ENCODE results near the gene FCHSD2. TPM values are rescaled to one million over a fixed set of nuclear protein-coding genes. Genes with fewer than 3 reads are reported as not detected.

FCHSD2 gene
- total RNA-seq, 1 experiment from 2014 or later, result 7.1 TPM

DNA sequence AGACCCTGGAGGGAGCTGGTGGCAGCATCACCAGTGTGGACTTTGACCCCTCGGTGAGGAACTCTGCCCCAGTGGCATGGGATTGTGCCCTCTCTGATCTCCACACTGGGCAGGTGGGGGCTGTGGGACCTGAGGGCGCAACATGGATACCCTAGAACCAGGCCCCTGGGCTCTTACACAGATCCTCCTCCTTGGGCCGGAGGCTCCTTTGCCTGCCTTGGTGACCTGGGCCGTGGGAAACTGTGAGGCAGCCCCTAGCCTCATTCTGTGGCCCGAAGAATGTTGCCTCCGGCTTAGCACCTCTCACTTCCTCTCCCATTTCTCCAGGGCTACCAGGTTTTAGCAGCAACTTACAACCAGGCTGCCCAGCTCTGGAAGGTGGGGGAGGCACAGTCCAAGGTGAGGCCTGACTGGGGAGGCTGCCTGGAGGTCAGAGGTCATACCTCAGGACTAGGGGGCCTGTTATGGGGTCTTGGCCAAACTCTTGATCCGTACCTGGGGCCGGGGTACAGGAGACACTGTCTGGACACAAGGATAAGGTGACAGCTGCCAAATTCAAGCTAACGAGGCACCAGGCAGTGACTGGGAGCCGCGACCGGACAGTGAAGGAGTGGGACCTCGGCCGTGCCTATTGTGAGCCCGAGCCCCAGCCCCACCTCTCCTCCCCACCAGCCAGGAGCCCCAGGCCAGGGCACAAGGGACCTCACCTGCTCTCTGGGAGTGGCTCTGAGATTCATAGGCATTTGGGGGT, 315.8 kb downstream of the FCHSD2 start:
- no TSS peak for BruUV-seq (replicated peaks)
- intact Hi-C loops (cut with micrococcal nuclease), result no loop called here
- no peak overlapping the region for H2AFZ ChIP-seq (ENCODE audit: low read length)
- DNase-seq (no peak), ATAC-seq (no peak)
- H3K4me1 ChIP-seq (ENCODE audit: insufficient read depth, low read length), result peaks cover 6% of the 10 kb centered on the region
- no peaks in the 10 kb centered on the region for H3K27me3 ChIP-seq (ENCODE audit: low read length)
- no peak overlapping the region for H3K4me2 ChIP-seq (ENCODE audit: low read length)
- H3K79me2 ChIP-seq (ENCODE audit: low read length), result no peaks in the 10 kb centered on the region
- H3K9me3 ChIP-seq (ENCODE audit: low read length), result no peaks in the 10 kb centered on the region
- no peak overlapping the region for H3K27ac ChIP-seq (ENCODE audit: low read length)
- TF ChIP-seq EZH2phosphoT487 (IDR thresholded peaks at IDR 0.05; ENCODE audit: borderline replicate concordance, low read length) (no peak), EZH2 (IDR thresholded peaks at IDR 0.05; ENCODE audit: low read length, unreplicated experiment) (no peak)
- TF ChIP-seq, protein P1, sequence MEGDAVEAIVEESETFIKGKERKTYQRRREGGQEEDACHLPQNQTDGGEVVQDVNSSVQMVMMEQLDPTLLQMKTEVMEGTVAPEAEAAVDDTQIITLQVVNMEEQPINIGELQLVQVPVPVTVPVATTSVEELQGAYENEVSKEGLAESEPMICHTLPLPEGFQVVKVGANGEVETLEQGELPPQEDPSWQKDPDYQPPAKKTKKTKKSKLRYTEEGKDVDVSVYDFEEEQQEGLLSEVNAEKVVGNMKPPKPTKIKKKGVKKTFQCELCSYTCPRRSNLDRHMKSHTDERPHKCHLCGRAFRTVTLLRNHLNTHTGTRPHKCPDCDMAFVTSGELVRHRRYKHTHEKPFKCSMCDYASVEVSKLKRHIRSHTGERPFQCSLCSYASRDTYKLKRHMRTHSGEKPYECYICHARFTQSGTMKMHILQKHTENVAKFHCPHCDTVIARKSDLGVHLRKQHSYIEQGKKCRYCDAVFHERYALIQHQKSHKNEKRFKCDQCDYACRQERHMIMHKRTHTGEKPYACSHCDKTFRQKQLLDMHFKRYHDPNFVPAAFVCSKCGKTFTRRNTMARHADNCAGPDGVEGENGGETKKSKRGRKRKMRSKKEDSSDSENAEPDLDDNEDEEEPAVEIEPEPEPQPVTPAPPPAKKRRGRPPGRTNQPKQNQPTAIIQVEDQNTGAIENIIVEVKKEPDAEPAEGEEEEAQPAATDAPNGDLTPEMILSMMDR (conservative IDR thresholded peaks at IDR 0.05; ENCODE audit: low read depth, low read length), result no peak
- no peak overlapping the region for H3K9ac ChIP-seq (ENCODE audit: low read length)
- H3K36me3 ChIP-seq (ENCODE audit: low read depth, low read length), result no peaks in the 10 kb centered on the region
- H3K4me3 ChIP-seq (ENCODE audit: low read length), result no peak overlapping the region
- no peaks in the 10 kb centered on the region for H3K9me2 ChIP-seq (replicated peaks; ENCODE audit: low read length)
- no peaks in the 10 kb centered on the region for H4K20me1 ChIP-seq (ENCODE audit: low read length)
- POLR2A ChIA-PET (ENCODE audit: unreplicated experiment), result no interaction called here
- CTCF ChIA-PET, result no interaction called here
- H3F3A ChIP-seq (ENCODE audit: low read length, unreplicated experiment), result no peaks in the 10 kb centered on the region

DNA sequence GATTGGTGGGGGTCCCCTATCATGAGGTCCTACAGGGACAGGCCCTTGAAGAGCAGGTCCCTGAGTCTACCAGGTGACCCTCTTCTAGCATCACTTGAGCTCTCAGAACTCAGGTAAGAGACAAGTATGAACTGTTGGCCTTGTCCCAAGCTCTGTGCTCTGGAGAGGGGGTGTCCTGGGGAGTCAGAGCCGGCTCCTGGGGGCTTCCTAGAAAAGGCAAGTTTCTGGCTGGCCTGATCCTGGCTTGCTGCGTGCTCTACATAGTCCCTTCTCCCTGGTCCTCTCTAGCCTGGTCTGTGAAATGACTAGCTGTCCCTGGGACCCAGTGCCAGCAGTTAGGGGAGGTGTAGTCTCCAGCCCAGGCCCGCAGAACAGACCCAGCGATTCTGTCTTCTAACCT, 316.5 kb downstream of the FCHSD2 start:
- Histone ChIP-seq H2AFZ (ENCODE audit: low read length) (no peak overlapping the region), H3K4me3 (ENCODE audit: low read length) (no peak overlapping the region), H3K9me2 (replicated peaks; ENCODE audit: low read length) (no peaks in the 10 kb centered on the region), H3K27ac (ENCODE audit: low read length) (no peak overlapping the region), H3K9ac (ENCODE audit: low read length) (no peak overlapping the region), H3K9me3 (ENCODE audit: low read length) (no peaks in the 10 kb centered on the region), H4K20me1 (ENCODE audit: low read length) (no peaks in the 10 kb centered on the region), H3K4me2 (ENCODE audit: low read length) (no peak overlapping the region), H3F3A (ENCODE audit: low read length, unreplicated experiment) (no peaks in the 10 kb centered on the region), H3K27me3 (ENCODE audit: low read length) (no peaks in the 10 kb centered on the region), H3K36me3 (ENCODE audit: low read depth, low read length) (no peaks in the 10 kb centered on the region), H3K4me1 (ENCODE audit: insufficient read depth, low read length) (peaks cover 11% of the 10 kb centered on the region), H3K79me2 (ENCODE audit: low read length) (no peaks in the 10 kb centered on the region)
- TF ChIP-seq EZH2phosphoT487 (IDR thresholded peaks at IDR 0.05; ENCODE audit: borderline replicate concordance, low read length) (no peak), EZH2 (IDR thresholded peaks at IDR 0.05; ENCODE audit: low read length, unreplicated experiment) (no peak)
- TF ChIP-seq, protein P1 (conservative IDR thresholded peaks at IDR 0.05; ENCODE audit: low read depth, low read length), result no peak
- ChIA-PET POLR2A (ENCODE audit: unreplicated experiment) (no interaction called here), CTCF (no interaction called here)
- intact Hi-C loops (cut with micrococcal nuclease), result loop anchor here (2.0 kb wide), 1 partner anchor 411 kb away; no protein-coding TSS in a partner anchor
- DNase-seq (peak; percentile 1), ATAC-seq (no peak)
- BruUV-seq (replicated peaks), result no TSS peak

DNA sequence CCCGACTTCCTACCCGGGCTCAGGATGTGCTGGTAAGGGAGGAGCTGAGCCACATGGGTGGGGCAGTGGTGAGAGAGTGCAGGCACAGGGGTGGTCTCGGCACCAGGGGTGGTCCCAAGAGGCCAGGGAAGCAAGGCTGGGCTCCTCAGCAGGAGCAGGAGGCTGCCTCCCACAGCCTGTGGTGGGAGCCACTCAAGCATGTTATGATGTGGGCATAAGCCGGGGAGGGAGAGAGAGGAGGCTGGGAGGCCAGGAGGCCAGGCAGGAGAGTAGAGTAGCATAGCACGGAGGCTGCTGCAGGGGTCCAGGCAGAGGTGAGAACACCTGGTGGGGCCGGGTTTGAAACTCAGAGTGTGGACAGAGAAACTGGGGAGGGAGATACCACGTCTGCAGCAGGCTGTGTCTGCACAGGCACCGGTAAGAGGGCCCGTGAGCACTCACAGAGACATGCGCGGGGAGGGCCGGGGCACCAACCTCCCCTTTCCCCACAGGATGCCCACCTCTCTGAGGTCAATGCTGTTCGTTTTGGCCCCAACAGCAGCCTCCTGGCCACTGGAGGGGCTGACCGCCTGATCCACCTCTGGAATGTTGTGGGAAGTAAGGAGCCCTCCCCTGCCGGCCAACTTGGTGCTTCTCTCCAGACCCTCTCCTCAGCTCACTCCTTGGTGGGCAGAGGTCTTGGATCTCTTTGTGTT, 317.2 kb downstream of the FCHSD2 start:
- no peak overlapping the region for H3K9ac ChIP-seq (ENCODE audit: low read length)
- H2AFZ ChIP-seq (ENCODE audit: low read length), result no peak overlapping the region
- no peak overlapping the region for H3K27ac ChIP-seq (ENCODE audit: low read length)
- intact Hi-C loops (cut with micrococcal nuclease), result loop anchor here (2.0 kb wide), 1 partner anchor 412 kb away; no protein-coding TSS in a partner anchor
- H3K9me2 ChIP-seq (replicated peaks; ENCODE audit: low read length), result no peaks in the 10 kb centered on the region
- no peak overlapping the region for H3K4me2 ChIP-seq (ENCODE audit: low read length)
- DNase-seq, result no peak
- BruUV-seq (replicated peaks), result no TSS peak
- H3F3A ChIP-seq (ENCODE audit: low read length, unreplicated experiment), result no peaks in the 10 kb centered on the region
- peaks cover 11% of the 10 kb centered on the region for H3K4me1 ChIP-seq (ENCODE audit: insufficient read depth, low read length)
- H3K36me3 ChIP-seq (ENCODE audit: low read depth, low read length), result no peaks in the 10 kb centered on the region
- no peak for ATAC-seq
- H3K79me2 ChIP-seq (ENCODE audit: low read length), result no peaks in the 10 kb centered on the region
- H4K20me1 ChIP-seq (ENCODE audit: low read length), result no peaks in the 10 kb centered on the region
- CTCF ChIA-PET, result no interaction called here
- POLR2A ChIA-PET (ENCODE audit: unreplicated experiment), result no interaction called here
- no peak for TF ChIP-seq EZH2phosphoT487 (IDR thresholded peaks at IDR 0.05; ENCODE audit: borderline replicate concordance, low read length)
- TF ChIP-seq, protein P1 (conservative IDR thresholded peaks at IDR 0.05; ENCODE audit: low read depth, low read length), result no peak
- TF ChIP-seq EZH2 (IDR thresholded peaks at IDR 0.05; ENCODE audit: low read length, unreplicated experiment), result no peak
- no peaks in the 10 kb centered on the region for H3K9me3 ChIP-seq (ENCODE audit: low read length)
- H3K27me3 ChIP-seq (ENCODE audit: low read length), result no peaks in the 10 kb centered on the region
- no peak overlapping the region for H3K4me3 ChIP-seq (ENCODE audit: low read length)
